Stimulated activated naive CD4-positive, alpha-beta T cell treated with Interleukin-2 at 50 U/mL for 16 hours (primary cell): Measurements from ENCODE around the gene TMEM219.
"Not testable (repeated sequence)": the region's sequence is repeated elsewhere in the genome, so short reads cannot be mapped to it uniquely, and the experiment has no call there.

ENCODE experiments used
- DNase-seq: peaks from one replicate; lab custom pipeline; 2025; lab: John Stamatoyannopoulos, UW

Gene TMEM219

GRCh38 chr16:30011714-30012504, 50.0 kb downstream of the TMEM219 start:
- DNase-seq, result no peak

DNA sequence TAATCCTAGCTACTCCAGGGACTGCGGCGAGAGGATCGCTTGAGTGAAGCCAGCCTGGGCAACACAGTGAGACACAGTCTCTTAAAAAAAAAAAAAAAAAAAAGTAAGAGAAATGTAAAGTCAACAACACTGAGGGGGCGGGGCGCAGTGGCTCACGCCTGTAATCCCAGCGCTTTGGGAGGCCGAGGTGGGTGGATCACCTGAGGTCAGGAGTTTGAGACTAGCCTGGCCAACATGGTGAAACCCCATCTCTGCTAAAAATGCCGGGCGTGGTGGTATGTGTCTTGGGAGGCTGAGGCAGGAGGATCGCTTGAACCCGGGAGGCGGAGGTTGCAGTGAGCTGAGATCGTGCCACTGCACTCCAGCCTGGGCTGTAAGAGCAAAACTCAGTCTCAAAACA, 50.7 kb downstream of the TMEM219 start:
- DNase-seq, result not testable (repeated sequence)

- DNase-seq, result not testable (repeated sequence)
These were observed 53.6 kb downstream of the TMEM219 start for GRCh38 chr16:30015450-30015849.

DNA sequence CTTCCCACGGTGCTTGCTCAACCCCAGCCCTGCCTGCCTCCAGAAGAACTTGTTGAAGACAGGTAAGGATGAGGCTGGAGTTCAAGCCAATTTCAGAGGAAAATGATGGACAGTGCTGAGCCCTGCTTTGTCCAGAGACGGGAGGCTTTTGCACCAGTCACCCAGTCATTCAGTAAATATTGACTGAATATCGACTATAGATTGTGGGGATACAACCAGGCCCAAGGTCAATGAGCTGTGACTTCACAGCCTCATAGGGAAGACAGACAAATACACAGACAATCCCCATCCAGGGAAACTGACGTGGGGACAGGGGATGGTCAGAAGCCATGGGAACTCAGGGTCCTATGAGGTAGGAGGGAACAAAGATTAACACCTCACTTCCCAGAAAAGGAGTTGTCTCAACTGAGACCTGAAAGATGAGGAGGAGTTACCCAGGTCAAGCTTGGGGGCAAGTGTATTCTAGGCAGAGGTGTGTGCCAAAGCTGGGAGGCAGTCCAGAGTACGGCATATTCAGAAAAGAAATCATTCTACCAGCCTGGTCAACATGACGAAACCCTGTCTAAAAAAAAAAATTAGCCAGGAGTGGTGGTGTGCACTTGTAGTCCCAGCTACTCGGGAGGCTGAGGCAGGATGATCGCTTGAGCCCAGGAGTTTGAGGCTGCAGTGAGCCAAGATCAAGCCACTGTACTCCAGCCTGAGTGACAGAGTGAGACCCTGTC, 54.8 kb downstream of the TMEM219 start:
- DNase-seq, result no peak

DNA sequence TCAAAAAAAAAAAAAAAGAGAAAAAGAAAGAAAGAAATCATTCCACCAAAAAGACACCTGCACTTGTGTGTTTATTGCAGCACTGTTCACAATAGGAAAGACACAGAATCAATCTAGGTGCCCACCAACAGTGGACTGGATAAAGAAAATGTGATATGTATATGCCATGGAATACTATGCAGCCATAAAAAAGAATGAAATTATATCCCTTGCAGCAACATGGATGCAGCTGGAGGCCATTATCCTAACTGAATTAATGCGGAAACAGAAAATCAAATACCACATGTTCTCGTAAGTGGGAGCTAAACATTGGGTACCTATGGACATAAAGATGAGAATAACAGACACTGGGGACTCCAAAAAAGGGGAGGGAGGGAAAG, 55.4 kb downstream of the TMEM219 start:
- no peak for DNase-seq

GRCh38 chr16:30017937-30018336, 56.1 kb downstream of the TMEM219 start:
- not testable (repeated sequence) for DNase-seq

DNA sequence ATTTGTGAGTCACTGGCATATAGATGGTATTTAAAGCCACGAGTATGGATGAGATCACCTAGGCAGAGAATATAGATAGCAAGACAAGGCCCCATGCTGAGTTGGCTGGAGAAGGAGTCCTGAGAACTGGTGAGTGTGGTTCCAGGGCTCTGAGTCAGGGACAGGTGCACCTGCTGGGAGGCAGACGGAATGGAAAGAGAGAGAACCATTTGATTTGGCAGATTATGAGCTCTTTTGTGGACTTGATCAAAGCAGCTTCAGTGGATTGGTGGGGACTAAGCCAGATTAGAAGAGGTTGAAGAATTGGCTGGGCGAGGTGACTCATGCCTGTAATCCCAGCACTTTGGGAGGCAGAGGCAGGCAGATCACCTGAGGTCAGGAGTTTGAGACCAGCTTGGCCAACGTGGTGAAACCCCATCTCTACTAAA, 56.9 kb downstream of the TMEM219 start:
- DNase-seq, result no peak
